ENCODE measurements around the gene CHMP1A. TPM values are rescaled to one million over a fixed set of nuclear protein-coding genes. Genes with fewer than 3 reads are reported as not detected.

Gene CHMP1A
- total RNA-seq, 1 experiment from 2014 or later, result 132 TPM

GRCh38 chr16:89620406-89620841 is 37.1 kb downstream of the CHMP1A start:
- intact Hi-C loops (cut with micrococcal nuclease; ENCODE audit: unreplicated experiment), result no loop called here
- H3K36me3 Mint-ChIP-seq (ENCODE audit: insufficient read depth, unreplicated experiment), result peaks cover 5% of the 10 kb centered on the region

GRCh38 chr16:89619840-89620239 is 37.7 kb downstream of the CHMP1A start:
- no peak for TF ChIP-seq CTCF (IDR thresholded peaks at IDR 0.05; ENCODE audit: unreplicated experiment)
- CTCF ChIA-PET, result no interaction called here
- H3K27me3 Mint-ChIP-seq (ENCODE audit: unreplicated experiment), result peaks cover 66% of the 10 kb centered on the region
- H3K4me3 Mint-ChIP-seq (ENCODE audit: low read depth, unreplicated experiment), result no peak overlapping the region
- H3K9me3 Mint-ChIP-seq (ENCODE audit: low read depth, unreplicated experiment), result no peaks in the 10 kb centered on the region
- H3K4me1 Mint-ChIP-seq (ENCODE audit: low read depth, unreplicated experiment), result peaks cover 8% of the 10 kb centered on the region
- H3K36me3 Mint-ChIP-seq (ENCODE audit: insufficient read depth, unreplicated experiment), result peaks cover 5% of the 10 kb centered on the region
- no peak overlapping the region for H3K27ac Mint-ChIP-seq (ENCODE audit: unreplicated experiment)
- intact Hi-C loops (cut with micrococcal nuclease; ENCODE audit: unreplicated experiment), result no loop called here
- BruUV-seq (replicated peaks), result no TSS peak
- no peak for DNase-seq

More at GRCh38 chr16:89620406-89620841, 37.1 kb downstream of the CHMP1A start:
- TF ChIP-seq CTCF (IDR thresholded peaks at IDR 0.05; ENCODE audit: unreplicated experiment), result no peak
- BruUV-seq (replicated peaks), result no TSS peak
- Mint-ChIP-seq H3K9me3 (ENCODE audit: low read depth, unreplicated experiment) (no peaks in the 10 kb centered on the region), H3K4me3 (ENCODE audit: low read depth, unreplicated experiment) (no peak overlapping the region), H3K27me3 (ENCODE audit: unreplicated experiment) (peaks cover 72% of the 10 kb centered on the region), H3K27ac (ENCODE audit: unreplicated experiment) (no peak overlapping the region), H3K4me1 (ENCODE audit: low read depth, unreplicated experiment) (peaks cover 8% of the 10 kb centered on the region)
- CTCF ChIA-PET, result no interaction called here
- no peak for DNase-seq

- Mint-ChIP-seq H3K36me3 (ENCODE audit: insufficient read depth, unreplicated experiment) (peaks cover 5% of the 10 kb centered on the region), H3K4me3 (ENCODE audit: low read depth, unreplicated experiment) (no peak overlapping the region), H3K27ac (ENCODE audit: unreplicated experiment) (no peak overlapping the region), H3K9me3 (ENCODE audit: low read depth, unreplicated experiment) (no peaks in the 10 kb centered on the region), H3K27me3 (ENCODE audit: unreplicated experiment) (peaks cover 52% of the 10 kb centered on the region), H3K4me1 (ENCODE audit: low read depth, unreplicated experiment) (peaks cover 8% of the 10 kb centered on the region)
- no TSS peak for BruUV-seq (replicated peaks)
- intact Hi-C loops (cut with micrococcal nuclease; ENCODE audit: unreplicated experiment), result no loop called here
- CTCF ChIA-PET, result interaction anchor here (0.6 to 1.3 kb wide), 3 partner anchors 16 to 23 kb away, joined by 3 to 5 read pairs (median 4); no protein-coding TSS in a partner anchor
- DNase-seq, result no peak
- TF ChIP-seq CTCF (IDR thresholded peaks at IDR 0.05; ENCODE audit: unreplicated experiment), result no peak
Measured at GRCh38 chr16:89618109-89618998, 39.2 kb downstream of the CHMP1A start.

DNA sequence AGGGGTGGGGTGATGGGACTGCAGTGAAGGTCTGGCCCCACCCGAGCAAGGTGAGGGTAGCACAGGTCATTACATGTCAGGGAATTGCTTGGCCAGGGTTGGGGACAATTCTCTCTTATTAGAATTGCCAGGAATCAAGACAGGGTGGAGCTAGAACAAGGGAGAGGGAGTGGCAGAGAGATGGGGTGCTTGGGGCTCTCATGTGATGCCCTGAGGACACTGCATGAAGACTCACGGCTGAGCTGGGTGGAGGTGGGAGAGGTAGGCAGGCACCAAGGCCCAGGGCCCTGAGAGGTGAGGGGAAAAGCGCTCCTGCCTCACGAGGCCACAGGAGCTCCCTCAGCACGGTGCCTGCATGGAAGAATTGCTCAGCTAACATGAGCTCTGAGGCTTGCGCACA is 40.5 kb downstream of the CHMP1A start:
- Mint-ChIP-seq H3K27ac (ENCODE audit: unreplicated experiment) (no peak overlapping the region), H3K27me3 (ENCODE audit: unreplicated experiment) (peaks cover 52% of the 10 kb centered on the region)
- intact Hi-C loops (cut with micrococcal nuclease; ENCODE audit: unreplicated experiment), result no loop called here

More for the DNA sequence above, 40.5 kb downstream of the CHMP1A start:
- BruUV-seq (replicated peaks), result no TSS peak
- H3K9me3 Mint-ChIP-seq (ENCODE audit: low read depth, unreplicated experiment), result no peaks in the 10 kb centered on the region
- TF ChIP-seq CTCF (IDR thresholded peaks at IDR 0.05; ENCODE audit: unreplicated experiment), result no peak
- no peak overlapping the region for H3K4me3 Mint-ChIP-seq (ENCODE audit: low read depth, unreplicated experiment)
- peaks cover 5% of the 10 kb centered on the region for H3K36me3 Mint-ChIP-seq (ENCODE audit: insufficient read depth, unreplicated experiment)
- CTCF ChIA-PET, result interaction anchor here (0.8 to 1.1 kb wide), 2 partner anchors 25 to 1282 kb away, joined by 3 read pairs; no protein-coding TSS in a partner anchor
- DNase-seq, result no peak
- peaks cover 15% of the 10 kb centered on the region for H3K4me1 Mint-ChIP-seq (ENCODE audit: low read depth, unreplicated experiment)
